HG02571 (cell line): ENCODE measurements around the gene PLXNC1.

ENCODE experiments used
- ATAC-seq: cut with Tn5 transposase; IDR thresholded peaks from one replicate; pipeline ENCODE4 v1.9.1; 2021; ENCODE audit warnings: mild to moderate bottlenecking, moderate library complexity; ENCODE audit not compliant: unreplicated experiment

PLXNC1 gene

DNA sequence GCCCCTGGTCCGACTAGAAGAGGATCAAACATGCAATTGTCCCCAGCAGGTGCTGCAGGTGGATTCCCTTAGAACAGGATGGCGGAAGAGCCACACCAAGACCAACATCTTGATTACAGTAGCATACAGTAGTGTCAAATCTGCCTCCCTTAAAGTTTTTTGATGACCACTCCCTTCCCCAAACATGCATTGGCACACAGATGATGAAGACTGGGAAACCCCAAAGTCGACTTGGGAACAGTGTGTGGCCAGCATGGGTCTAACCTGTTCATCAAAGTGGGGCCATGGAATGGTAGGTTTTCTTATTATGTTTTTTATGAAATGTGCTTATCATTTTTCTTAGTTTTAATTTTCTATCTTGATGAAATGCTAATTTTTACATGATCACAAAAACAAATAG lies 8.8 kb downstream of the PLXNC1 start:
- no peak for ATAC-seq

DNA sequence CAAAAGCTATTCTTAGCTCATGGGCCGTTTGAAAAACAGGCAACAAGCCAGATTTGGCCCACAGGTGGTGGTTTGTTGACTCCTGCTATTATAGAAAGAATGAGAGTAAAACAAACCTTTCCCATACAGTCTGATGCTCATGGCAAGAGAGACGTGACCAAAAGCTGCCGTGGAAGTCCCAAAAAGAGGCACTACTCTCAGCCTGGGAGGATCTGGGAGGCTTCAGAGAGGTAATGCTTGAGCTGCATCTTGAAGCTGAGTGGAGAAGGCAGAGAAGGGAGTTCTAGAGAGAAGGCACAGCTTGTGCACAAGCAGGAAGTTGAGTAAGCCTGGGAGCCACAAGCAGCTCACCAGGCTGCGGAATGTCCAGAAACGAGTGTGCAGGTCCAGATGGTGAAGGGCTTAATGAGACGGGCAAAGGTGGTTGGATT lies 9.6 kb downstream of the PLXNC1 start:
- ATAC-seq: peak; percentile 70

DNA sequence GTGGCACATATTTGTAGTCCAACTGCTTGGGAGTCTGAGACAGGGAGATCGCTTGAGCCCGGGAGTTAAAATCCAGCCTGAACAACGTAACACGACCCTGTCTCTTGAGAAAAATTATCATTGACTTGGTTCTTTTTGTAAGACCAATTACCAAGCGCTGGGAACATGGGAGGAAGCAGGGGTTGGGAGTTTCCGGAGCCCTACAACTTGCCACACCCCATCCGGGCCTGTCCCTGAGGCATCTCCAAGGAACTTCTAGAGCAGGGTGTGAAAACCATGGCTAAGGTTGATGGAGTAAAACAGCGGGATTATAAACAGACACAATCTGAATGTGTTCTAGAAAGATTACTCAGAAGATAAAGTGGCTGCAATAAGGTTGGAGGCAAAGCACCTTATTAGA lies 10.3 kb downstream of the PLXNC1 start:
- no peak for ATAC-seq

DNA sequence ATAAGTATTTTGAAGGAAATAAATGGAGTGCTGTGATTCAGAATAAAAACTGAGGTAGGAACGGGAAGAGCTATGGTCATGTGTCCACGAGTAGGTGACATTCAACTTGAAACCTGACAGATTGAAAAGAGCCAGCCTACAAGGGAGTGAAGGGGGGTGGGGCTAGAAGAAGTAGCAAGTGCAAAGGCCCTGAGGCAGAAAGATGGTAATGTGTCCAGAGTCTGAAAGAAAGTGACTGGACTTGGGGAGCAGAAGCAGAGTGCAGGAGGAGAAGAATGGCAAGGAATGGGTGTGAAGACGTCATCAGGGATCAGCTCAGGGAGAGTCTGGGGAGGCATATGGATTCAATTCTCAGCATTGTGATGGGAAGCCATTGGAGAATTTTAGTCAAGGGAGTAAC lies 13.7 kb downstream of the PLXNC1 start:
- no peak for ATAC-seq

DNA sequence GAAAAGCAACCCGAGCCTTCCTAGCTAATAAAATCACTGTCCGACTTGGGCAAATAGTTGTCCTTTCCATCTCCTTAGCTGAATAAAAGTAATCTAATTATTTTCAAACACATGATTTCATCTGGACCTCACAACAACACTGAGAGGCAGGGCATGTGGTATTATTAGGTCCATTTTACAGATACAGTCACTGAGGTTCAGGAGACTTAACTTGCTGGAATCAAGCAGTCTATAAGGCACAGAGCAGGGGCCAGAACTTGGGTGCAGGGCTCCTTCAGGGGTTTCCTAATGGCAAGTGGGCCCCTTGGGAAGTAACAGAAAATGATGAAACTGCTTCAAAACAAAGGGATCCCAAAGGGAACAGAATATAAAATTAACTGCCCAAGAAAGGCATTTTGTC lies 15.5 kb downstream of the PLXNC1 start:
- ATAC-seq: no peak

DNA sequence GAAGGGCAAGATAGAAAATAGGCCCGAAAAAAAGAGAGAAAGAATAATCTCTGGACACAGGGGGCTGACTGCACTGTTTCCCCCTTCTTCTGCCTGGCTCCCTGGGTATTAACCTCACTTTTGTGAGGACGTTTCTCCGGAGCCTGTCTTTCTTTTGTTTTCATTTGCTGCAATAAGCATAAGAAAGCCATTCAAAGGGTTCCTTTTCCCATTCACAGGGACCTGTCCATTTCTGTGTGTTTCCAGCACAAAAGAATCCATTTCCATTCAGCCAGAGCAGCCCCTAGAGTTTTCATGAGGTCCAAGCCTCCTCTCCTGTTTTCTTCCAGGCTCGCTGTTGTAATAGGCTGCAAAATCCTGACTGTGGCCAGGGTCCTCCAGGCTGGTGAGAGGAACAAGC lies 16.8 kb downstream of the PLXNC1 start:
- ATAC-seq: no peak

DNA sequence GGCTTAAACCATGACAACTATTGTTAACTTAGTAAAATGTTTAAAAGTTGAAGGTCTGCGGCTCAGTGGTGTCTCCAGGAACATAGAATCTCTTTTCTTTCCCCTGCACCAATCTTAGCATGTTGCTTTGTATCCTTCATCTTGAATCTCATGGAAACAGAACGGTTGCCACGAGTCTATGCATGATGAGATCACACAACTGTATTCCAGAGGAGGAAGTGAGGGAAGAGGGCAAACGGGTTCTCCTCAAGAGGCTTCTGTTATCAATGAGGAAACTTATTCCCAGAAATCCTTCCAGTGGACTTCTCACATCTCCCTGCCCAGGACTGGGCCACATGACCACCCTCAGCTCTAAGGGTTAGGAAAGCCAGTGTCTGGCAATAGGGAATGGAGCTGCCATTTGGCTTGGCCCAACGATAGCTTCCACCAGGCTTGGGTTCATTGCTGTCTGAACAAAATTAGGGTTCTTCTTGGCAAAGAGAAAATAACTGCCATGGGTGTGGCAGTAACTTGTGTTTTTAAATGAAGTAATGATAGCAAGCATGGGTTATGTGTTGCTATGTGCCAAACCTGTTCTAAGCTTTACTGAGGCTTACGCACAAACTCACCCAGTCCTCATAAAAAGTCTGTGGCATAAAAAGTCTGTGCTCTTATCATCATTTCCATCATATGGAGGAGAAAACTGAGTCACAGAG lies 17.4 kb downstream of the PLXNC1 start:
- ATAC-seq: no peak

DNA sequence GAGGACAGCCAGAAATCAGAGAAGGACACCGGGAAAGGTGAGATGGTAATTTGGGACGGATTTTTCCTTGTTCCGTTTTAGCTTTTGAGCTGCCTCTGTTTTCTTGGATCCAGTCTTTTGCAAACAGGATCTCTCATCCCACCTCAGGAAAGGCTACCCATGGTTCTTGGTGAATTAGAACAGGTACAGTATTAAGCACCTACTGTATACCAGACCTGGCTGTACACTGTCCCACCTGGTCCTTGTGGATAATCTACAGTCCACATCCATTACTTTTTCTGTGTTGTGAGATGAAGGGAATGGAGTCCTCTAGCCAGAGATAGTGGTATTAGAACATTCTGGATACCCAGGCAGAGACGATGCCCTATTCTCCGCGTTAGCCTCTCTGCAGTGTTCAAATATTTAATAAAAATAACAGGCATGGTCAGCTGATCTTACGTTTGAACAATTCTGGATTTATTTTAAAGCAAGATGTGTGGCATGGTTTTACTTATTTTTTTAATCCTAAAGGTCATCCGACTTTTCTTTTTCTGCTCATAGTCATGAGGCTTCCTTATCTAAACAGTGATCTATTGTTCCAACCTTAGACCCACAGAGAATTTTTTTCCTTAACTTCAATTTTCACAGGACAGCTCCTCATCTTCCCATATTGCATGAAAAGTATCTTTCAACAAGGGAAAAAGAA lies 18.8 kb downstream of the PLXNC1 start:
- ATAC-seq: no peak

DNA sequence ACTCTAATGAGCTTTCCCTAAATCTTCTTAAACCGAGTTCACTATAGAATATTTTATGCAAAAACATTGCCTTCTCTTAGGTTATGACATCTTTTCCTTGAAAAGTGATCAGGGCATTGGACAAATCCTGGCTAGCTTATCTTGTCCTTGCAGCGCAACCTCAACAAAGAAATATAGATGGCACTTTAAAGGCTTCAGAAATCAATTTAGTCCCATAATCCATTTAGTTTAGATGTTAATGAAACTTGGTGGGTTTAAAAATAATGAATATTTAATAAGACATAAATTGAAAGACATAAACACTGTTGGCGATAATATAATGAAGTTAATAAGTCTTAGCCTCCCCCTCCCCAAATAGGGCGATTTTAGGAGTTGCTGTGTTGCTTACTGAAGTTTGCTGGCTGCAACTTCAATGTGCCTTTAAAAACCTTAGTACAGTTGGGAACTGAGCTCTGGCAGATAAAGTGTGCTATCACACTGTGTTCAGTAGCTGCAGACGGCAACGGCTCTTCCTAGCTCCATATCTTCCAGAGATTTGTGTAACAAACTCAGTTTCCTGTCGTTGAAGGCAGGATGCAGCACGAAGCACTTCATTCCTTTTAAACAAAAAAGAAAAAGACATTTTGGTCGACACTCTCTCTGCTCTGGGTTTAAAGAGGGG lies 19.5 kb downstream of the PLXNC1 start:
- ATAC-seq: no peak

DNA sequence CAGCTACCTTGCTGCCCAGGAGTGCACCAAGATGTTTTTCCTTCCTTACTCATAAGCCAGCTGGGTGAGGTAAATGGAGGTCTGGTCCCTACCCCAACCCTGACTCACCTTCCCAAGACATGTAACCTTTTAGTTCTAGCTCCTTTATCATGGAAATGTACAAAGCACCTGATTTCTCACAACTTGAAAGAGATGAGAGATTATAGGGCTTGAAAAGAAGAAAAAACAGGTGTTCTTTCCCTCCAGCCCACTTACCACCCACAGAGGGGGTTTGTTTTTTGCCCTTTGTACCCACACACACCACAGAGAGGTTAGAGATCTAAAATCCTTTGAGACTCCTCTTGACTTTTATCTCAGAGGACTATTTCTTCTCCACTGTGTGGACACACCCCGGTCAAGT lies 21.1 kb downstream of the PLXNC1 start:
- no peak for ATAC-seq

DNA sequence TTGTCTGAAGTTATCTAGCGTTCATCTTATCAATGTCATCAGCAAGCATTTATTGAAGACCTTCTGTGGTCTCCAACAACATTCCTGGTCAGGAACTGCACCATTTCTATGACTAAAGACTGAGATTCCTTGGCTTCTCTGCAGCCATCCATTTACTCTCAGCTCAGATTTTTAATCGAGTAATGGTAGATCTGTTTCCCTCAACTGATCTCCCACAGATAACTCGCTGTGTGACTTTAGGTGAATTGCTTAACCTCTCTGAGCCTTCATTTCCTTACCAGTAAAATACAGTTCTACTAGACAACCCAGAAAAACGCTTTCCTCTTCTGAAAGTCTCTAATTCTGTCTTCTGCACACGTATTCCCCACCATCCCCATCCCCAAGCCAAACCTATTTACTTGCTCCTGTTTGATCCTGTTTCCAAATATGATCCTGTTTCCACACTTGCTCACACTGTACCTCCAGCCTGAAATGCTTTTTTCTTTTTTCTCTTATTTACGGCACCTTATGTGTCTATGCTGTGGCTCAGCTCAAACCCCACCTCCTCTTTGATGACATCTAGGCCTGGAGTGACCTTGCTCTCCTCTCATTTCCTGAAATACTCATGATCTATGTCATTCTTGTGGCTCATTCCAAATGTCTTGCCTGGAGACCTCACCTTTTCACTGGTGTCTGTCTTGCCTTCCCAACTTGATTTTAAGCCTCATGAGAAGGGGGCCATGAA lies 21.8 kb downstream of the PLXNC1 start:
- no peak for ATAC-seq

DNA sequence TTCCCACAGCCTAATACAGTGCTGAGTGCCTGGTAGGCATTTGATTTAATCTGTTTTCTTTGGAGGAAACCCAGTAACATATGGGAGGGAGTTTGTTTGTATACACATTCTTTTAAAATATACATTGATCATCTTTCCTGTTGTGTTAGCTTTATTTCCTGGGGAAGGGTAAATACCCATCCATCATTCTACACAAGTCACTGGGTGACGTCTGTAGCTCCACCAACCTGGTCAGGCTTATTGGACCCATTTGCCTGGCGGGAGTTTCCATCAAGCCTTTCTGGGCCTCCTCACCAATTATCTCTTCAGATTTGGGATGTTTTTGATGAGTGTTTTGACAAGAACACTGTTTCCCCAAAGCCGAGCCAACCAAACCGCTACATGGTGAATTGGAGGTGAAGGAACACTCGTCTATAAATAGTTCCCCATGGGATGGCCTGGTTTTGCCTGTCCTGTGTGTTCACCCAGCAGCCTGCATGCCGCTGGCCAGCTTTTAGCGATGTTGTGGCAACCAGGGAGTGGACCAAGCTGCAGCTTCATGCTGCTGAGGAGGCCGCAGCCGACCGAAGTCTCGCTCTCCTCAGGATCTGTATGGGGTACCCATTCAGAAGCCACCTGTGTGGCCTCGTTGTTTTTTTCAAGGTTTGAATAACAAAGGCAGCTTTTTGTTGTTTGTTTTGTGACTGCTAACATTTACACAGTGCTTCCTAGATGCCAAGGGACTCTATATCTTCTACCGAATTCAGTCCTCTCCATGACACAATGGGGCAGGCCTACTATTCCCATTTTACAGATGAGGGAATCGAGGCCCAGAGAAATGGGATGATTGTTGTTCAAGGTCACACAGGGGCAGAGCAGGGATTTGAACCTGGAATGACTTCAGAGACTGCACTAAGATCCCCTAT lies 22.6 kb downstream of the PLXNC1 start:
- no peak for ATAC-seq

DNA sequence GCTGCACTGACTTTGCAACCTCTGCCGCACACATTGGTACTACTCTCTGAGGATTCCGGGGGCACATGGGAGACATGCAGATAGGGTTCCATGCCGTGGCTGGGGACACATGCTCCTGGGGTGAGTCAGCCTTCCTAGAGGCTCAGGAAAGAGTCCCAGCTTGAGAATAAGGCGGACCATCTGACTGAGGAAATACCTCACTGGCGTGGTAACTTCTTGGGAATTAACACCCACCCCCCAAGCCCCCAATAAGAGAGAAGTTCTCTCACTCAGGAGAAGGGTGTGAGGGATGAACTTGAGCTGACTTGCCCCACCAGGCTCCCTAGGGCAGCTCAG lies 23.2 kb downstream of the PLXNC1 start:
- no peak for ATAC-seq

DNA sequence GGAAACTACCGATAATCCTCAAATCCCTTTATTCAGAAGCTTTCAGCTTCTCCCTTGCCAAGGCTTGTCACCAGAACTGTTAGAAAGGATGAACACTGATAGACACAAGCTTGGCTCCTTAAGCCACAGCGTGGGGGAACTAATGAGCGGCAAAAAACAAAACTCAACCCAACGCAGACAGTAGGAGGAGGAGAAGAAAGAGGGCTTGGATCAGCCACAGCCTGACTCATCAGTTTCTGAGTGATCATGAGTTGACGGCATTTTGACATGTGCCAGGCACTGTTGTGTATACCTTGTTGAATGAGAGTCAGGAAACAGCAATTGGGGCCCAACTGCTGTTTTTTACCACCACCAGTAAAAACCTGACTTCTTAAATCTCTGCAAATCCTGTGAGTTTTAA lies 23.7 kb downstream of the PLXNC1 start:
- no peak for ATAC-seq

DNA sequence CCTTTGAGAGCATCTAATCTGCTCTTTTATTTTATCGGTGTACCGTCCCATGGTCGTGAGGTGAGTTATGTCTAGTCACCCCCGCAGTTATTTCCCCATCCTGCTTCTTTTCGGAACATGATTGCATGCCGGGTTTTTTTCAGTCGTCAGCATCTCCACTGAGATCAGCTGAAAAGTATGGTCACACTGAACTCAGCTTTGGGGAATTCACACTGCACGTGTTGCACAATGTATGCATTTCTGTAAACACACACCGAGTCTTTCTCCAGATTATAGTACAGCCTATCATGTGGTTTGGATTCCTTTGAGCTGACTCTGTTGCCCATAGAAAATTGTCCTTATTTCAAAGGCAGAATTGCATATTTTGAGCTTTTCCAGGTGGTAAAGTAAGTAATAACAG lies 24.6 kb downstream of the PLXNC1 start:
- ATAC-seq: no peak

DNA sequence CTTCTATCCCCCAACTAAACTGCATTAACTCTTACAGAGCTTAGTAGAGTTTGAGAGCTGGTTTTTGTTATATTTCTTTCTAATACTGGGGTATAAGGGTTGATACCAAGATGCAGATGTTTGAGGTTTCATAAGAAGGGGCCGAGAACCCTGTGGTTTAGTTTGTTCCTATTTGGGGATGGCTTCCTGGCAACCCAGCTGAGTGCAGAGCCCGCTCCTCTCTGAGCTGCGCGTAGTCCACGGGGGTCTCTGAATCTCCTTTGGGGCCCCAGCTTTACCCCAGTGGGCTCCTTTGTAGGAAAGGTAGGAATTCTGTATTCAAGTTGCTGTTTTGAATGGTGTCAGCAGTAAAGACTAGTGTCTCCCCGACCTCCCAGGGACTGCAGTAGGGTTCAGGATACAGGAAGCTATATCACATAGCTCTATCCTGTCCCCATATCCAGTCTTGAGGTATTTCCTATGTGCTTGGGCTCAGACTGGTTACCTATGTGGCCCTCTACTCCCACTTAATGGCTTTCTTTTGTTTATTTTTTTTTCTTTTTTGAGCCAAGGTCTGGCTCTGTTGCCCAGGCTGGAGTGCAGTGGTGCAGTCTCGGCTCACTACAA lies 25.4 kb downstream of the PLXNC1 start:
- peak; percentile 72 for ATAC-seq

DNA sequence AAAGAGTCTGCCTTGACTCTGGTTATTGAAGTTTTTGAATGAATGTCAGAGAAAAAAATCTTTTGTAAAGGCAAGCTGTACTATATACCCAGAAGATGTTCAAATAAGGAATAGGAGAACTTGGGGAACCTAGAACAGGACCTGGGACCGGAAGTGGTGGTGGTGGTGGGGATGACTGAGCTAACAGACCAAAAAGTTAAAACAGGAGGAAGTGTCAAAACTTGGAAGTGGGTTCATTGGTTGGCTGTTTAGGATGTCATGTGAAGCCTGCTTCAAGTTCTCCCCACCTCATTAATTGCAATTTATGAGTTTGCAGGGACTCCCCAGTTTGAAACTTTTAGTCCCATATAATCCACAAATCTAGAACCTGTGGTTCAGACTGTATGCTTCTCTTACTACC lies 26.2 kb downstream of the PLXNC1 start:
- ATAC-seq: no peak

DNA sequence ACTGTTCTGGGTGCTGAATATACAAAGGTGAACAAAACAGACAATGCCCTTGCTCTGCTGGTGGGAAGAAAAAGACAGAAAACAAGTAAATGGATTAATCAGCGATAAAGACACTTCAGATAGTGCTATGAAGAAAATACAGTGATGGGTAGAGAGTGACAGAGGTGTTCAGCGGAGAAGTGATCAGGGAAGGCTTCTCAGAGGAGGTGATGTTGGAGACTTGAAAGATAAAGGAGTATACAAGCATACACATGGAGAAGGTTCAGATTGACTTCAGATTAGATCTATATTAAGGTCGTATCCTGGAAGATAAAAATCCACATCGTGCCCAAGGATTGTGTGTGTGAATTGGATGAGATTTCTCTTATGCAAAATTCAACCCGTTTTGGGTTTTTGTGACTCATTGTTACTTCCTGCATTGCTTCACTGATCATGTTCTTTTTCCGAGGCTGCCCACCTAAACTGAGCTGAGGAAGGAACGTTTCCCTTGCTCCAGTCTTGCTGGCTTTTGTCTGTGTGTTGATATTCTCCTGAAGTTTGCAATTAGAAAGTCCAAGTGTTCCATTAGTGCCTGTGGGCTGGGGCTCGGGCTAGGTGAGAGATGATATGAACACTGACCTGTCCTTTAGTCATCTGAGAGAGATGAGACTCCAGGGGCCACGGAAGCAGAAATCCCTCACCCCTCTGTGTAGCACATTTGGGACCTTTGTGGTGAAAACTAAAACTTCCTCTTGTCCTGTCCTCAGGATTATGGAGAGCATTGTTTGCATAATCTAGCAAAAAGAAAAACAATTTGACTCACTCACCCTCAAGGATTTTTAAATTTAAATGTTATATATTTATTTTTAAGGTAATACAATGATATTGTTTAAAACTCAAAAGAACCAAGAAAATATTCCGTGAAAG lies 27.6 kb downstream of the PLXNC1 start:
- ATAC-seq: no peak

DNA sequence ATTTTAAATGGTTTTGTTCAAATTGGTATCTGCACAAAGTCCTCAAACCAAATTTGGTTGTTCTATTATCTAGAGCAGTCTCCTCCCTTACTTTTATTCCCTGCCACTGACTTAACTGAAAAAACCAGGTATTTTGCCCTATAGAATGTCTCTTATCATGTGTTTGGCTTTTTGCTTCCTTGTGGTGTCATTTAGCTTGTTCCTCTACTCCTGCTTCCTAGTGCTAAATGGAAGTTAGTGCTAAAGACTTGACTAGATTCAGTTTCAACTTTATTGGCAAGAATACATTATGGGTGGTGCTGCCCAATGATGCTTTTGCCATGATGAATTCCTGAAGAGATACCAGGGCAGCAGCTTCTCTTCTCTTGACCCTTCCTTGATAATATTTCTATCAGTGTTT lies 29.7 kb downstream of the PLXNC1 start:
- ATAC-seq: no peak
